Upper lobe of right lung (tissue), 1 donor: ENCODE data around the gene PLEKHO2. TPM values are rescaled to one million over a fixed set of nuclear protein-coding genes. Genes with fewer than 3 reads are reported as not detected.
A peak's percentile ranks its signal among the peaks of the same experiment; 100 is the strongest.

ENCODE experiments used
- ATAC-seq: fragments of 200-7000 bp; cut with Tn5 transposase; one replicate; pipeline ENCODE4 v1.9.1; 2020; ENCODE audit warnings: mild to moderate bottlenecking, moderate library complexity
- DNase-seq: peaks from one replicate; pipeline ENCODE4 v3.0.0-alpha.2; 2020
- H3K27ac ChIP-seq: fragments of 200-600 bp; one replicate; pipeline ENCODE4 v1.8.0; 2022
- H3K27me3 ChIP-seq: fragments of 200-600 bp; one replicate; pipeline ENCODE4 v1.8.0; 2022; ENCODE audit warnings: mild to moderate bottlenecking
- H3K36me3 ChIP-seq: fragments of 200-600 bp; one replicate; pipeline ENCODE4 v1.8.0; 2022
- H3K4me1 ChIP-seq: fragments of 200-600 bp; one replicate; pipeline ENCODE4 v1.8.0; 2022
- H3K4me3 ChIP-seq: fragments of 200-600 bp; one replicate; pipeline ENCODE4 v1.8.0; 2022; ENCODE audit warnings: mild to moderate bottlenecking
- H3K9me3 ChIP-seq: fragments of 200-600 bp; one replicate; pipeline ENCODE4 v1.8.0; 2022
- intact Hi-C: fragments of 100-400 bp; cut with DNase I; formaldehyde crosslinking; loops from one replicate; pipeline ENCODE4 v1.11.0; 2022
- total RNA-seq: library from RNA; stranded (reverse); fragmentation: NEBNext Ultra II Directional; extraction: Animal tissue kit (Norgen Biotek cat#: 25700); gene quantifications from one replicate; pipeline ENCODE4 v1.2.1, GENCODE V29; 2021
- TF ChIP-seq, protein P1 (sequence below): fragments of 200-600 bp; IDR thresholded peaks from one replicate; pipeline ENCODE4 v1.8.0; 2022; ENCODE audit warnings: antibody characterized with exemption
- donor health status: DM: no; HTN: yes; CAD: no; lungs with severe emphysema.

PLEKHO2 gene
- total RNA-seq, 1 donor from 2014 or later: 62.8 TPM

GRCh38 chr15:64824929-64825430, 16.7 kb upstream of the PLEKHO2 start:
- no peak for DNase-seq
- intact Hi-C loops: no loop called here
- Histone ChIP-seq H3K27ac (no peak overlapping the region), H3K36me3 (no peaks in the 10 kb centered on the region), H3K4me3 (peak overlapping the region; percentile 53), H3K9me3 (no peaks in the 10 kb centered on the region), H3K27me3 (no peaks in the 10 kb centered on the region), H3K4me1 (peaks cover 22% of the 10 kb centered on the region)
- TF ChIP-seq, protein P1, sequence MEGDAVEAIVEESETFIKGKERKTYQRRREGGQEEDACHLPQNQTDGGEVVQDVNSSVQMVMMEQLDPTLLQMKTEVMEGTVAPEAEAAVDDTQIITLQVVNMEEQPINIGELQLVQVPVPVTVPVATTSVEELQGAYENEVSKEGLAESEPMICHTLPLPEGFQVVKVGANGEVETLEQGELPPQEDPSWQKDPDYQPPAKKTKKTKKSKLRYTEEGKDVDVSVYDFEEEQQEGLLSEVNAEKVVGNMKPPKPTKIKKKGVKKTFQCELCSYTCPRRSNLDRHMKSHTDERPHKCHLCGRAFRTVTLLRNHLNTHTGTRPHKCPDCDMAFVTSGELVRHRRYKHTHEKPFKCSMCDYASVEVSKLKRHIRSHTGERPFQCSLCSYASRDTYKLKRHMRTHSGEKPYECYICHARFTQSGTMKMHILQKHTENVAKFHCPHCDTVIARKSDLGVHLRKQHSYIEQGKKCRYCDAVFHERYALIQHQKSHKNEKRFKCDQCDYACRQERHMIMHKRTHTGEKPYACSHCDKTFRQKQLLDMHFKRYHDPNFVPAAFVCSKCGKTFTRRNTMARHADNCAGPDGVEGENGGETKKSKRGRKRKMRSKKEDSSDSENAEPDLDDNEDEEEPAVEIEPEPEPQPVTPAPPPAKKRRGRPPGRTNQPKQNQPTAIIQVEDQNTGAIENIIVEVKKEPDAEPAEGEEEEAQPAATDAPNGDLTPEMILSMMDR: no peak
- ATAC-seq: no peak

GRCh38 chr15:64825431-64826294, 16.1 kb upstream of the PLEKHO2 start, which contains the start of gene PIF1:
Gene PIF1 (minus strand): TSS chr15:64825647. CDS start chr15:64824335, 1,312 bp downstream.
- H3K27me3 ChIP-seq: no peaks in the 10 kb centered on the region
- peak within 1 kb of the TSS; percentile 58 for H3K27ac ChIP-seq
- peaks cover 22% of the 10 kb centered on the region for H3K4me1 ChIP-seq
- DNase-seq: peak; percentile 87
- intact Hi-C loops: no loop called here
- ATAC-seq: peak; percentile 98
- no peaks in the 10 kb centered on the region for H3K9me3 ChIP-seq
- no peaks in the 10 kb centered on the region for H3K36me3 ChIP-seq
- peak within 1 kb of the TSS; percentile 53 for H3K4me3 ChIP-seq
- TF ChIP-seq, protein P1: no peak

DNA sequence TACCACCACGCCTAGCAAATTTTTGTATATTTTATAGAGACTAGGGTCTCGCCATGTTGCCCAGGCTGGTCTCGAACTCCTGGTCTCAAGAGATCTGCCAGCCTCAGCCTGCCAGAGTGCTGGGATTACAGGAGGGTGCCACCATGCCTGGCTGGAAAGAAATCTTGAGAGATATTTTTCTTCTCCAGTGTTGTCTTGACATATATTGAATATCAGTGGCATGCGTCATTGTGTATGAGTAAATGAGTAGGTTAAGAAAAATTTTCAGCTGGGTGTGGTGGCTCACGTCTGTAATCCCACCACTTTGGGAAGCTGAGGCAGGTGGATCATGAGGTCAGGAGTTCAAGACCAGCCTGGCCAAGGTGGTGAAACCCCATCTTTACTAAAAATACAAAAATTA, 12.7 kb upstream of the PLEKHO2 start:
- peaks cover 18% of the 10 kb centered on the region for H3K4me1 ChIP-seq
- DNase-seq (no peak), ATAC-seq (no peak)
- no peaks in the 10 kb centered on the region for H3K9me3 ChIP-seq
- TF ChIP-seq, protein P1: no peak
- H3K27ac ChIP-seq: no peak overlapping the region
- H3K36me3 ChIP-seq: no peaks in the 10 kb centered on the region
- no peak overlapping the region for H3K4me3 ChIP-seq
- intact Hi-C loops: no loop called here
- no peaks in the 10 kb centered on the region for H3K27me3 ChIP-seq

- H3K4me1 ChIP-seq: peaks cover 15% of the 10 kb centered on the region
- ATAC-seq (no peak), DNase-seq (no peak)
- no peak overlapping the region for H3K4me3 ChIP-seq
- no peaks in the 10 kb centered on the region for H3K9me3 ChIP-seq
- H3K27ac ChIP-seq: no peak overlapping the region
- TF ChIP-seq, protein P1: no peak
- no peaks in the 10 kb centered on the region for H3K36me3 ChIP-seq
- H3K27me3 ChIP-seq: no peaks in the 10 kb centered on the region
- intact Hi-C loops: no loop called here
These were observed 8.0 kb upstream of the PLEKHO2 start for GRCh38 chr15:64833690-64834089.

DNA sequence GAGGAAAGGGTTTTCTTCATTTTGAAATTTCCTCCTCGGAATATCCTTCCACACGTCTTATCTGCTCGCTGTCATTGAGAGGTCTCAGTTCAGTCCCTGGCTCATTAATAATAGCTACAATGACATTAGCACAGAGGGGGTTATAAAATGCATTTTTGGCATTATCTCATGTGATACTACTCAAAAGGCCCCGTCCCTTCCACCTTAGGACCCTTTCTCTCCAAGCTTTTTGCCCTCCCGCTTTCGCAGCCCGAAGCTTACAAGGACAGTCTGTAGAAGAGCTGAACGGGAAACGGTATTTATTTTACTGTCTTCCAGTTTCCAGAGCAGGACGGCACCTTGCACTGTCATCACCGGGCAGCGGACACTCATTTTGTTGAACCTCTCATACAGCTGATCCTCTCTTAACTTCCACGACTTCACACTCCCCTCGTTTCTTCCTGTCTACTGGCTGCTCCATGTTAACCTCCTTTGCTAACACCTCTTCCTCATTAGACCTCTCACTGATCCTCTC, 5.6 kb upstream of the PLEKHO2 start:
- Histone ChIP-seq H3K9me3 (no peaks in the 10 kb centered on the region), H3K4me3 (peak overlapping the region; percentile 30), H3K4me1 (peaks cover 22% of the 10 kb centered on the region), H3K27ac (peak overlapping the region; percentile 71), H3K36me3 (no peaks in the 10 kb centered on the region), H3K27me3 (no peaks in the 10 kb centered on the region)
- ATAC-seq: no peak
- TF ChIP-seq, protein P1: no peak
- no peak for DNase-seq
- intact Hi-C loops: no loop called here
